GM12878 (cell line): ENCODE measurements around the gene BCL10. TPM values are rescaled to one million over a fixed set of nuclear protein-coding genes. Genes with fewer than 3 reads are reported as not detected.
A peak's percentile ranks its signal among the peaks of the same experiment; 100 is the strongest.

Experiments
- CBFB ChIP-seq: IDR thresholded peaks from 2 replicates; pipeline ENCODE4 v1.6.1; 2016; ENCODE audit warnings: antibody characterized with exemption, low read depth
- CREB1 ChIP-seq: IDR thresholded peaks from 2 replicates; pipeline ENCODE4 v1.6.1; 2012; ENCODE audit warnings: low read depth, mild to moderate bottlenecking, inconsistent platforms
- GATAD2B ChIP-seq: fragments of 450-650 bp; conservative IDR thresholded peaks from 2 replicates; pipeline ENCODE4 v1.6.1; 2017; ENCODE audit warnings: low read depth, mild to moderate bottlenecking, moderate library complexity
- MAX ChIP-seq: IDR thresholded peaks from 2 replicates; pipeline ENCODE4 v1.6.1; 2012; ENCODE audit warnings: low read depth, low read length, improper control_type of control experiment
- MTA2 ChIP-seq: fragments of 450-650 bp; IDR thresholded peaks from 2 replicates; pipeline ENCODE4 v1.6.1; 2016; ENCODE audit warnings: low read depth, mild to moderate bottlenecking, moderate library complexity
- NKRF ChIP-seq: fragments of 450-650 bp; conservative IDR thresholded peaks from 2 replicates; pipeline ENCODE4 v1.6.1; 2017; ENCODE audit warnings: mild to moderate bottlenecking, moderate library complexity
- PAX5 ChIP-seq: IDR thresholded peaks from 2 replicates; pipeline ENCODE4 v1.6.1; 2011; ENCODE audit warnings: low read depth, low read length, borderline replicate concordance
- RFX5 ChIP-seq: IDR thresholded peaks from 2 replicates; pipeline ENCODE4 v1.6.1; 2011; ENCODE audit warnings: low read depth, low read length, improper control_type of control experiment
- SMAD1 ChIP-seq: fragments of 450-650 bp; IDR thresholded peaks from 2 replicates; pipeline ENCODE4 v1.6.1; 2018; ENCODE audit warnings: mild to moderate bottlenecking, low read depth; ENCODE audit not compliant: partially characterized antibody
- SMC3 ChIP-seq: IDR thresholded peaks from 2 replicates; pipeline ENCODE4 v1.6.1; 2011; ENCODE audit warnings: low read length, improper control_type of control experiment, borderline replicate concordance
- ZBTB40 ChIP-seq: fragments of 450-650 bp; IDR thresholded peaks from 2 replicates; pipeline ENCODE4 v1.6.1; 2016; ENCODE audit warnings: mild to moderate bottlenecking, moderate library complexity, borderline replicate concordance
- ZNF274 ChIP-seq: IDR thresholded peaks from one replicate; pipeline ENCODE4 v1.8.0; 2011; ENCODE audit not compliant: insufficient read length, insufficient read depth
- polyA plus RNA-seq, 11 experiments: library from polyadenylated mRNA; depleted of rRNA in 4 of 11; unstranded in 6 of 11; stranded (reverse) in 5 of 11; fragments of >200 nt; fragmentation: Nextera tagmentation in 4 of 11; fragmentation: Illumina TruSeq in 1 of 11; extraction: Ambion mirVana in 4 of 11; extraction: Trizol in 1 of 11; gene quantifications; 1 replicate in 1 of 11; 2 replicates in 10 of 11; pipeline versions ENCODE4 v1.2.1 to v1.2.3, GENCODE V29; 2011 to 2016; ENCODE audit warnings: inconsistent platforms in 2 of 11, missing spikeins in 2 of 11, low read depth in 1 of 11
- total RNA-seq, 4 experiments: library from RNA; depleted of rRNA in 3 of 4; stranded (reverse); fragments of >200 nt in 3 of 4; fragmentation: Illumina TruSeq in 1 of 4; extraction: Trizol in 1 of 4; gene quantifications; 2 replicates each; pipeline versions ENCODE4 v1.2.1 to v1.2.3, GENCODE V29; 2013 to 2021
- TF ChIP-seq, protein P1 (sequence below): IDR thresholded peaks from 2 replicates; pipeline ENCODE4 v1.6.1; 2012; ENCODE audit warnings: improper control_type of control experiment, low read depth, low read length; ENCODE audit not compliant: insufficient replicate concordance
- TF ChIP-seq, protein P2 (sequence below): fragments of 450-650 bp; IDR thresholded peaks from 2 replicates; pipeline ENCODE4 v1.6.1; 2017; ENCODE audit warnings: antibody characterized with exemption, mild to moderate bottlenecking, moderate library complexity

BCL10 gene
- total and polyA plus RNA-seq, 10 of the 15 experiments (the other 5 are each of a cell fraction or from before 2014, with no cell fraction given): 10.6 to 35.2 (median 19.5) TPM

DNA sequence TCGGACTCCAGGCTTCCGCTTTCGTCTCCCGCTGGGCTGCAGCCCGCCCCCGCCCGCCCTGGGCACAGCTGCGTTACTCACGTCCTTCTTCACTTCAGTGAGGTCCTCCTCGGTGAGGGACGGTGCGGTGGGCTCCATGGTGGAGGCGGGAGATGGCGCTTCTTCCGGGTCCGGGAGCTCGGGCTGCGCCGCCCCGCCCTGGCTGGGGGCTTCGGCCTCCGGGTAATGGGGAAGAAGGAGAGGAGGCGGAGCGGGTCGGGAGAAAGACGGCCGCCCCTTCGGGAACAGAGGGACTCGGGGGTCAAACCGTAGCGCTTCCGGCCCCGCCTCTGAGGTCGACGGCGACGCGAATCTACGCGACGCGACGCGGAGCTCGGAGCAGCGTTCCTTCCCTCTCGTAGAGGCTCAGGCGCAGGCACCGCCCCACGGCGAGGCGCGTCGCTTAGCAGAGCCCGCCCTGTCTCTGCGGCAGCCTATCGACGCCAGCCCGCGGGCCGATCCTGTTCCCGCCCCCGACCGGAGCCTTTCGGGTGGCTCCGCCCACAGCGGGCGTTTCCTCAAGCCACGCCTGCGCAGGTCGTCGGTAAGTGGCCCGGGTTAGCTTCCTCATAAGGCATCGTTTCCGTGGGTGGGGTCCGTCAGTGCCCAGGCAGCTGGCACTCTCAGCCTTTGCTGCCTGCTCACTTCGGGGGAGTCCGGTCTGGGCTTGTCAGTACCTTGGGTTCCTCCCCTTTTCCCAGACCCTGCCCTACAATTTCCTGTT lies at the start of gene BCL10 (continued):
- TF ChIP-seq, protein P1, sequence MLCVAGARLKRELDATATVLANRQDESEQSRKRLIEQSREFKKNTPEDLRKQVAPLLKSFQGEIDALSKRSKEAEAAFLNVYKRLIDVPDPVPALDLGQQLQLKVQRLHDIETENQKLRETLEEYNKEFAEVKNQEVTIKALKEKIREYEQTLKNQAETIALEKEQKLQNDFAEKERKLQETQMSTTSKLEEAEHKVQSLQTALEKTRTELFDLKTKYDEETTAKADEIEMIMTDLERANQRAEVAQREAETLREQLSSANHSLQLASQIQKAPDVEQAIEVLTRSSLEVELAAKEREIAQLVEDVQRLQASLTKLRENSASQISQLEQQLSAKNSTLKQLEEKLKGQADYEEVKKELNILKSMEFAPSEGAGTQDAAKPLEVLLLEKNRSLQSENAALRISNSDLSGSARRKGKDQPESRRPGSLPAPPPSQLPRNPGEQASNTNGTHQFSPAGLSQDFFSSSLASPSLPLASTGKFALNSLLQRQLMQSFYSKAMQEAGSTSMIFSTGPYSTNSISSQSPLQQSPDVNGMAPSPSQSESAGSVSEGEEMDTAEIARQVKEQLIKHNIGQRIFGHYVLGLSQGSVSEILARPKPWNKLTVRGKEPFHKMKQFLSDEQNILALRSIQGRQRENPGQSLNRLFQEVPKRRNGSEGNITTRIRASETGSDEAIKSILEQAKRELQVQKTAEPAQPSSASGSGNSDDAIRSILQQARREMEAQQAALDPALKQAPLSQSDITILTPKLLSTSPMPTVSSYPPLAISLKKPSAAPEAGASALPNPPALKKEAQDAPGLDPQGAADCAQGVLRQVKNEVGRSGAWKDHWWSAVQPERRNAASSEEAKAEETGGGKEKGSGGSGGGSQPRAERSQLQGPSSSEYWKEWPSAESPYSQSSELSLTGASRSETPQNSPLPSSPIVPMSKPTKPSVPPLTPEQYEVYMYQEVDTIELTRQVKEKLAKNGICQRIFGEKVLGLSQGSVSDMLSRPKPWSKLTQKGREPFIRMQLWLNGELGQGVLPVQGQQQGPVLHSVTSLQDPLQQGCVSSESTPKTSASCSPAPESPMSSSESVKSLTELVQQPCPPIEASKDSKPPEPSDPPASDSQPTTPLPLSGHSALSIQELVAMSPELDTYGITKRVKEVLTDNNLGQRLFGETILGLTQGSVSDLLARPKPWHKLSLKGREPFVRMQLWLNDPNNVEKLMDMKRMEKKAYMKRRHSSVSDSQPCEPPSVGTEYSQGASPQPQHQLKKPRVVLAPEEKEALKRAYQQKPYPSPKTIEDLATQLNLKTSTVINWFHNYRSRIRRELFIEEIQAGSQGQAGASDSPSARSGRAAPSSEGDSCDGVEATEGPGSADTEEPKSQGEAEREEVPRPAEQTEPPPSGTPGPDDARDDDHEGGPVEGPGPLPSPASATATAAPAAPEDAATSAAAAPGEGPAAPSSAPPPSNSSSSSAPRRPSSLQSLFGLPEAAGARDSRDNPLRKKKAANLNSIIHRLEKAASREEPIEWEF: no peak
- TF ChIP-seq CREB1 (peak; percentile 98), MTA2 (no peak), RFX5 (no peak), SMAD1 (peak; percentile 21), PAX5 (0 out of 2 replicates have a peak, but pooled peaks have one; percentile 13), ZNF274 (no peak), ZBTB40 (peak; percentile 50; the same call in 1 of the 2 replicates), MAX (peak; percentile 27; the same call in 1 of the 2 replicates), SMC3 (no peak), CBFB (peak; percentile 50; the same call in 1 of the 2 replicates), NKRF (peak; percentile 67), GATAD2B (peak; percentile 80; the same call in 1 of the 2 replicates)
- TF ChIP-seq, protein P2, sequence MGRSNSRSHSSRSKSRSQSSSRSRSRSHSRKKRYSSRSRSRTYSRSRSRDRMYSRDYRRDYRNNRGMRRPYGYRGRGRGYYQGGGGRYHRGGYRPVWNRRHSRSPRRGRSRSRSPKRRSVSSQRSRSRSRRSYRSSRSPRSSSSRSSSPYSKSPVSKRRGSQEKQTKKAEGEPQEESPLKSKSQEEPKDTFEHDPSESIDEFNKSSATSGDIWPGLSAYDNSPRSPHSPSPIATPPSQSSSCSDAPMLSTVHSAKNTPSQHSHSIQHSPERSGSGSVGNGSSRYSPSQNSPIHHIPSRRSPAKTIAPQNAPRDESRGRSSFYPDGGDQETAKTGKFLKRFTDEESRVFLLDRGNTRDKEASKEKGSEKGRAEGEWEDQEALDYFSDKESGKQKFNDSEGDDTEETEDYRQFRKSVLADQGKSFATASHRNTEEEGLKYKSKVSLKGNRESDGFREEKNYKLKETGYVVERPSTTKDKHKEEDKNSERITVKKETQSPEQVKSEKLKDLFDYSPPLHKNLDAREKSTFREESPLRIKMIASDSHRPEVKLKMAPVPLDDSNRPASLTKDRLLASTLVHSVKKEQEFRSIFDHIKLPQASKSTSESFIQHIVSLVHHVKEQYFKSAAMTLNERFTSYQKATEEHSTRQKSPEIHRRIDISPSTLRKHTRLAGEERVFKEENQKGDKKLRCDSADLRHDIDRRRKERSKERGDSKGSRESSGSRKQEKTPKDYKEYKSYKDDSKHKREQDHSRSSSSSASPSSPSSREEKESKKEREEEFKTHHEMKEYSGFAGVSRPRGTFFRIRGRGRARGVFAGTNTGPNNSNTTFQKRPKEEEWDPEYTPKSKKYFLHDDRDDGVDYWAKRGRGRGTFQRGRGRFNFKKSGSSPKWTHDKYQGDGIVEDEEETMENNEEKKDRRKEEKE: no peak
